ENCODE results near the gene RALY.
A peak's percentile ranks its signal among the peaks of the same experiment; 100 is the strongest.

The RALY gene

DNA sequence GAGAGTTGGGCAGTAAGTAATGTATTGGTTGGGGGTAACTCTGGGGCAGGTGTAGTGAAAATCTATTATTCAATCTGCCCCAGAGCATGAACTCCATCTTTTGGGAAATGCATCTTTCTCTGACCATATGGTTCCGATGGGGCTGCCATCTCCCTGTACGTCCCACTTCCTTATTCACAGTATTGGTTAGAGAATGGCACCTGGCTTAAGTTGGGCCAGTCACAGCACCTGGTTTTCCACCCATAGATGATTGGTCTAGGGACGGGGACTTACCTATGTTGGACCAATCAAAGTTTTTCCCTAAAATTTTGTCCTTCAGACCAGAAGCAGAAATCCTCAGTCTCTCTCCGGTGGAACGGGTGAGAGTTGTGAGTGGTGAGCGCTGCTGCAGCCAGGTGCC, 2.2 kb upstream of the RALY start:
- no peak overlapping the region for H2AFZ ChIP-seq (ENCODE audit: low read depth)
- H3K27ac ChIP-seq = no peak overlapping the region
- peaks cover 21% of the 10 kb centered on the region for H4K20me1 ChIP-seq (ENCODE audit: insufficient read depth)
- H3K4me2 ChIP-seq = peak overlapping the region; percentile 62; the same call in 1 of the 2 replicates
- no peak overlapping the region for H3K4me3 ChIP-seq (IDR thresholded peaks at IDR 0.05; ENCODE audit: insufficient read depth, low read depth, low read length)
- H3K27me3 ChIP-seq (ENCODE audit: insufficient read depth, low read depth) = no peaks in the 10 kb centered on the region
- H3K36me3 ChIP-seq (ENCODE audit: insufficient read depth) = 0 out of 2 replicates have a peak, but pooled peaks cover 3% of the 10 kb centered on the region
- peaks cover 46% of the 10 kb centered on the region for H3K79me2 ChIP-seq (ENCODE audit: insufficient read depth, low read depth)
- H3K9ac ChIP-seq = no peak overlapping the region
- peaks cover 32% of the 10 kb centered on the region for H3K4me1 ChIP-seq (ENCODE audit: low read depth, poor library complexity, severe bottlenecking)
- TF ChIP-seq CTCF (conservative IDR thresholded peaks at IDR 0.05; ENCODE audit: low read depth, low read length) = no peak

GRCh38 chr20:33992145-33992922, 1.4 kb upstream of the RALY start:
- no peak overlapping the region for H3K4me3 ChIP-seq (IDR thresholded peaks at IDR 0.05; ENCODE audit: insufficient read depth, low read depth, low read length)
- H4K20me1 ChIP-seq (ENCODE audit: insufficient read depth) = peaks cover 29% of the 10 kb centered on the region
- peak overlapping the region; percentile 48 for H3K27ac ChIP-seq
- peaks cover 40% of the 10 kb centered on the region for H3K4me1 ChIP-seq (ENCODE audit: low read depth, poor library complexity, severe bottlenecking)
- H2AFZ ChIP-seq (ENCODE audit: low read depth) = peak overlapping the region; percentile 57
- 0 out of 2 replicates have a peak, but pooled peaks cover 3% of the 10 kb centered on the region for H3K36me3 ChIP-seq (ENCODE audit: insufficient read depth)
- H3K79me2 ChIP-seq (ENCODE audit: insufficient read depth, low read depth) = peaks cover 54% of the 10 kb centered on the region
- H3K27me3 ChIP-seq (ENCODE audit: insufficient read depth, low read depth) = no peaks in the 10 kb centered on the region
- peak overlapping the region; percentile 62 for H3K4me2 ChIP-seq
- peak overlapping the region; percentile 65 for H3K9ac ChIP-seq
- TF ChIP-seq CTCF (conservative IDR thresholded peaks at IDR 0.05; ENCODE audit: low read depth, low read length) = no peak

- Histone ChIP-seq H3K4me2 (peak overlapping the region; percentile 62), H3K36me3 (ENCODE audit: insufficient read depth) (0 out of 2 replicates have a peak, but pooled peaks cover 3% of the 10 kb centered on the region), H3K9ac (peak overlapping the region; percentile 90), H3K27ac (peak overlapping the region; percentile 92), H3K27me3 (ENCODE audit: insufficient read depth, low read depth) (no peaks in the 10 kb centered on the region), H3K4me3 (IDR thresholded peaks at IDR 0.05; ENCODE audit: insufficient read depth, low read depth, low read length) (no peak overlapping the region), H2AFZ (ENCODE audit: low read depth) (peak overlapping the region; percentile 72), H4K20me1 (ENCODE audit: insufficient read depth) (peaks cover 37% of the 10 kb centered on the region), H3K4me1 (ENCODE audit: low read depth, poor library complexity, severe bottlenecking) (peaks cover 47% of the 10 kb centered on the region), H3K79me2 (ENCODE audit: insufficient read depth, low read depth) (peaks cover 61% of the 10 kb centered on the region)
- TF ChIP-seq CTCF (conservative IDR thresholded peaks at IDR 0.05; ENCODE audit: low read depth, low read length) = no peak
Measured at GRCh38 chr20:33992923-33993575, 662 bp upstream of the RALY start.

- 0 out of 2 replicates have a peak, but pooled peaks cover 3% of the 10 kb centered on the region for H3K36me3 ChIP-seq (ENCODE audit: insufficient read depth)
- peaks cover 75% of the 10 kb centered on the region for H3K79me2 ChIP-seq (ENCODE audit: insufficient read depth, low read depth)
- peak overlapping the region; percentile 90 for H3K9ac ChIP-seq
- H3K27me3 ChIP-seq (ENCODE audit: insufficient read depth, low read depth) = no peaks in the 10 kb centered on the region
- H3K4me2 ChIP-seq = peak overlapping the region; percentile 66
- H3K27ac ChIP-seq = peak overlapping the region; percentile 92
- peak overlapping the region; percentile 14 for H3K4me3 ChIP-seq (IDR thresholded peaks at IDR 0.05; ENCODE audit: insufficient read depth, low read depth, low read length)
- no peak for TF ChIP-seq CTCF (conservative IDR thresholded peaks at IDR 0.05; ENCODE audit: low read depth, low read length)
- H3K4me1 ChIP-seq (ENCODE audit: low read depth, poor library complexity, severe bottlenecking) = peaks cover 54% of the 10 kb centered on the region
- peak overlapping the region; percentile 72; the same call in 1 of the 2 replicates for H2AFZ ChIP-seq (ENCODE audit: low read depth)
- peaks cover 43% of the 10 kb centered on the region for H4K20me1 ChIP-seq (ENCODE audit: insufficient read depth)
Measured at GRCh38 chr20:33994222-33994913, 657 bp downstream of the RALY start.

Measured in KMS-11 (cell line).